Ishikawa (cell line): ENCODE data around the gene TES.

Experiments
- CEBPB ChIP-seq: IDR thresholded peaks from 2 replicates; pipeline ENCODE4 v1.6.1; 2012
- CREB1 ChIP-seq: IDR thresholded peaks from 2 replicates; pipeline ENCODE4 v1.6.1; 2012; ENCODE audit warnings: low read depth
- EGR1 ChIP-seq: IDR thresholded peaks from 2 replicates; pipeline ENCODE4 v1.6.1; 2012
- EP300 ChIP-seq: IDR thresholded peaks from 2 replicates; pipeline ENCODE4 v1.6.1; 2012; ENCODE audit warnings: borderline replicate concordance
- FOXM1 ChIP-seq: IDR thresholded peaks from 2 replicates; pipeline ENCODE4 v1.6.1; 2012; ENCODE audit warnings: low read depth, borderline replicate concordance
- NFIC ChIP-seq: IDR thresholded peaks from 2 replicates; pipeline ENCODE4 v1.6.1; 2012
- RAD21 ChIP-seq: IDR thresholded peaks from 2 replicates; pipeline ENCODE4 v1.6.1; 2012; ENCODE audit warnings: low read depth
- TAF1 ChIP-seq: IDR thresholded peaks from 2 replicates; pipeline ENCODE4 v1.6.1; 2012; ENCODE audit warnings: low read depth, mild to moderate bottlenecking
- TCF12 ChIP-seq: IDR thresholded peaks from 2 replicates; pipeline ENCODE4 v1.6.1; 2012; ENCODE audit warnings: low read depth
- TEAD4 ChIP-seq: IDR thresholded peaks from 2 replicates; pipeline ENCODE4 v1.6.1; 2012
- YY1 ChIP-seq: IDR thresholded peaks from 2 replicates; pipeline ENCODE4 v1.6.1; 2012; ENCODE audit warnings: low read depth
- ZBTB7A ChIP-seq: IDR thresholded peaks from 2 replicates; pipeline ENCODE4 v1.6.1; 2012; ENCODE audit warnings: low read depth
- TF ChIP-seq, protein P1 (sequence below): IDR thresholded peaks from 2 replicates; pipeline ENCODE4 v1.6.1; 2012
- TF ChIP-seq, protein P2 (sequence below): IDR thresholded peaks from 2 replicates; pipeline ENCODE4 v1.6.1; 2012
- TF ChIP-seq, protein P3 (sequence below): IDR thresholded peaks from 2 replicates; pipeline ENCODE4 v1.6.1; 2012; ENCODE audit warnings: low read depth, mild to moderate bottlenecking

The TES gene

DNA sequence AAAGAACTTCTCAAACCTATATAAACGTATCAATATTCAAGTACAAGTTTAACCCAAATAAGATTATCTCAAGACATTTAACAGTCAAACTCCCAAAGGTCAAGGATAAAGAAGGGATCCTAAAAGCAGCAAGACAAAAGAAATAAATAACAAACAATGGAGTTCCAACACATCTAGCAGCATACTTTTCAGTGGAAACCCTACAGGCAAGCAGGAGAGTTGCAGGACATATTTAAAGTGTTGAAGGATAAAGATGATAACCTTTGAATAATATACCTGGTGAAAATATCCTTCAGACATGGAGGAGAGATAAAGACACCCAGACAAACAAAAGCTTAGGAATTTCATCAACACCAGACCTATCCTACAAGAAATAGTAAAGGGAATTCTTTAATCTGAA, 82.8 kb downstream of the TES start:
- no peak for TF ChIP-seq RAD21
- no peak for TF ChIP-seq EGR1
- no peak for TF ChIP-seq CEBPB
- TF ChIP-seq, protein P1, sequence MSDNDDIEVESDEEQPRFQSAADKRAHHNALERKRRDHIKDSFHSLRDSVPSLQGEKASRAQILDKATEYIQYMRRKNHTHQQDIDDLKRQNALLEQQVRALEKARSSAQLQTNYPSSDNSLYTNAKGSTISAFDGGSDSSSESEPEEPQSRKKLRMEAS: no peak

DNA sequence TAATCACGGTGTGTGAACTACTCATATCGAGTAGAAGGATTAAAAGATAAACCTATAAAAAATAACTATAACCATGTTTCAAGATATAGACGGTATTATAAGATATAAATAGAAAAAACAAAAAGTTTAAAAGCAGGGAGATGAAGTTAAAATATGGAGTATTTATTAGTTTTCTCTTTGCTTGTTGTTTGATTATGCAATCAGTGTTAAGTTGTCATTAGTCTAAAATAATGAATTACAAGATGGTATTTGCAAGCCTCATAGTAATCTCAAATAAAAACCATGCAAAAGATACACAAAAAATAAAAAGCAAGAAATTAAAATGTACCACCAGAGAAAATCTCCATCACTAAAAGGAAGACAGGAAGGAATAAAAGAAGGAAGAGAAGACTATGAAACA, 83.3 kb downstream of the TES start:
- TF ChIP-seq RAD21 (no peak), YY1 (no peak), CEBPB (no peak), EGR1 (no peak), TEAD4 (no peak), TAF1 (no peak), TCF12 (no peak), ZBTB7A (no peak), FOXM1 (no peak), EP300 (no peak), CREB1 (no peak), NFIC (no peak)
- TF ChIP-seq, protein P2, sequence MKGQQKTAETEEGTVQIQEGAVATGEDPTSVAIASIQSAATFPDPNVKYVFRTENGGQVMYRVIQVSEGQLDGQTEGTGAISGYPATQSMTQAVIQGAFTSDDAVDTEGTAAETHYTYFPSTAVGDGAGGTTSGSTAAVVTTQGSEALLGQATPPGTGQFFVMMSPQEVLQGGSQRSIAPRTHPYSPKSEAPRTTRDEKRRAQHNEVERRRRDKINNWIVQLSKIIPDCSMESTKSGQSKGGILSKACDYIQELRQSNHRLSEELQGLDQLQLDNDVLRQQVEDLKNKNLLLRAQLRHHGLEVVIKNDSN: no peak
- TF ChIP-seq, protein P1: no peak
- TF ChIP-seq, protein P3, sequence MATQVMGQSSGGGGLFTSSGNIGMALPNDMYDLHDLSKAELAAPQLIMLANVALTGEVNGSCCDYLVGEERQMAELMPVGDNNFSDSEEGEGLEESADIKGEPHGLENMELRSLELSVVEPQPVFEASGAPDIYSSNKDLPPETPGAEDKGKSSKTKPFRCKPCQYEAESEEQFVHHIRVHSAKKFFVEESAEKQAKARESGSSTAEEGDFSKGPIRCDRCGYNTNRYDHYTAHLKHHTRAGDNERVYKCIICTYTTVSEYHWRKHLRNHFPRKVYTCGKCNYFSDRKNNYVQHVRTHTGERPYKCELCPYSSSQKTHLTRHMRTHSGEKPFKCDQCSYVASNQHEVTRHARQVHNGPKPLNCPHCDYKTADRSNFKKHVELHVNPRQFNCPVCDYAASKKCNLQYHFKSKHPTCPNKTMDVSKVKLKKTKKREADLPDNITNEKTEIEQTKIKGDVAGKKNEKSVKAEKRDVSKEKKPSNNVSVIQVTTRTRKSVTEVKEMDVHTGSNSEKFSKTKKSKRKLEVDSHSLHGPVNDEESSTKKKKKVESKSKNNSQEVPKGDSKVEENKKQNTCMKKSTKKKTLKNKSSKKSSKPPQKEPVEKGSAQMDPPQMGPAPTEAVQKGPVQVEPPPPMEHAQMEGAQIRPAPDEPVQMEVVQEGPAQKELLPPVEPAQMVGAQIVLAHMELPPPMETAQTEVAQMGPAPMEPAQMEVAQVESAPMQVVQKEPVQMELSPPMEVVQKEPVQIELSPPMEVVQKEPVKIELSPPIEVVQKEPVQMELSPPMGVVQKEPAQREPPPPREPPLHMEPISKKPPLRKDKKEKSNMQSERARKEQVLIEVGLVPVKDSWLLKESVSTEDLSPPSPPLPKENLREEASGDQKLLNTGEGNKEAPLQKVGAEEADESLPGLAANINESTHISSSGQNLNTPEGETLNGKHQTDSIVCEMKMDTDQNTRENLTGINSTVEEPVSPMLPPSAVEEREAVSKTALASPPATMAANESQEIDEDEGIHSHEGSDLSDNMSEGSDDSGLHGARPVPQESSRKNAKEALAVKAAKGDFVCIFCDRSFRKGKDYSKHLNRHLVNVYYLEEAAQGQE: no peak

DNA sequence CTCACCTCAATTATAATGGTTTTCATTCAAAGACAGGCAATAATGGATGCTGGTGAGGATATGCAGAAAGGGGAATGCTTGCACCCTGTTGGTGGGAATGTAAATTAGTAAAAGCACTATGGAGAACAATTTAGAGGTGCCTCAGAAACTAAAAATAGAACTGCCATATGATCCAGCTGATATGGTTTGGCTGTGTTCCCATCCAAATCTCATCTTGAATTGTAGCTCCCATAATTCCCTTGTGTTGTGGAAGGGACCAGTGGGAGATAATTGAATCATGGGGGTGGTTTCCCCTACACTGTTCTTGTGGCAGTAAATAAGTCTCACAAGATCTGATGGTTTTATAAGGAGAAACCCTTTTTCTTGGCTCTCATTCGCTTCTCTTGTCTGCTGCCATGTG, 87.7 kb downstream of the TES start:
- TF ChIP-seq YY1 (no peak), NFIC (no peak), RAD21 (no peak), TEAD4 (no peak)

DNA sequence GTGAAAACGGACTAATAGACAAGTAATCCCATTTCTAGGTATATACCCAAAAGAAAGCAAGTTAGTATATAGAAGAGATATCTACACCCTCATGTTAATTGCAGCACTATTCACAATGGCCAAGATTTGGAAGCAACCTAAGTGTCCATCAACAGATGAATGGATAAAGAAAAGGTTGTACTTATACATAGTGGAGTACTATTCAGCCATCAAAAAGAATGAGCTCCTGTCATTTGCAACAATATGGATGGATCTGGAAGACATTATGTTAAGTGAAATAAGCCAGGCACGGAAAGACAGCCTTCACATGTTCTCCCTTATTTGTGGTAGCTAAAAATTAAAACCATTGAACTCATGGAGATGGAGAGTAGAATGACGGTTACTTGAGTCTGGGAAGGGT, 88.2 kb downstream of the TES start:
- TF ChIP-seq FOXM1 (no peak), CEBPB (no peak), RAD21 (no peak), TEAD4 (no peak), TAF1 (no peak), EP300 (no peak), EGR1 (no peak), ZBTB7A (no peak)
- TF ChIP-seq, protein P3: no peak
- TF ChIP-seq, protein P2: no peak
- TF ChIP-seq, protein P1: no peak

DNA sequence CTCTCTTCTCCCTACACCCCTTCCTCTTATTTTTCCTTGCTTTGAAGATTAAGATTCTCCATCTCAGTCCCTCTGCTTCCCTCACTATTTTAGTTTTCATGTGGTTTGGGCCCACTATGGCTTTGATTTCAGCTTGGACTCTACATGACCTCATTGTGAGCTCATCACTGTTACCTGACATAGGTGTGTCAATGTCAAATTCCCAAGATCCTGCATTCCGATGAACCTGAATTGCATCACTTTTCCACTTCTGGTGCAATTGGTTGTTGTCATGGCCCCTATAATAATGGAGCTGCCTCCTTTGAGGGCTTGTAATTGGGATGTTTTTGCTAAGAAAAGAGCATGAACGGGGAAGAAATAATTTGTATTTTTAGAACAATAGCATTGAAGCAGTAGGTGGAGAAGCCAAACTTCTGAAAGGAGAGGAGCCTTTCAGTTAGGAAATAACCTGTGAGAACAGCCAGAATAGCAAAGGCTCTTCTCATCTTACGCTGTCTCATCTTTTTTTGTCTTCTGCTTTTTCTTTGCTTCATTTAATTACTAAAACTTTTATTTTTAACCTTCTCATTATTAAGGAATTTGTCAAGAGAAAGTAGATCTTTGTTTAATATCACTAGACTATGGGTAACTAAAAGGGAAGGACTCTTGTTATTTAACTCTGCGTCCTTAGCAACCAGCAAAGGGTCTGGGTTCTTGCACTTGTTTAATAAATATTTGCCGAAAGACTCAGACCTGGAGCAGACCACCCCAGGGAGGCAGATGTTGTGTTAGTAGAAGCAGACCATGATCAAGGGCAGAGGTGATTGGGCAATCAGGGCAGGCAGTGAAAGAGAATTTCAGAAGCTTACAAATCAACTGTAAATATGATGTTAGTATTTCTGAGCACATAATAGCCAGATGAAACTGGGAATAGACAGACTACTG, 95.4 kb downstream of the TES start:
- TF ChIP-seq, protein P1: no peak
- TF ChIP-seq TCF12 (no peak), NFIC (no peak), RAD21 (no peak), YY1 (no peak), EP300 (no peak), CEBPB (peak; percentile 24; the same call in 1 of the 2 replicates)
